GM12873 (cell line): Measurements from ENCODE around the gene PITPNM2.

Experiments
- CTCF ChIP-seq: IDR thresholded peaks from 2 replicates; pipeline ENCODE4 v1.5.1; 2012; ENCODE audit warnings: low read depth, mild to moderate bottlenecking, moderate library complexity, low read length, control low read depth; ENCODE audit not compliant: insufficient read depth; ENCODE audit errors: missing control alignments

The PITPNM2 gene

GRCh38 chr12:123143736-123144461, 7.0 kb downstream of the PITPNM2 start:
- no peak for TF ChIP-seq CTCF

- no peak for TF ChIP-seq CTCF
Measured at GRCh38 chr12:123142921-123143735, 7.8 kb downstream of the PITPNM2 start.

- TF ChIP-seq CTCF, result no peak
Measured at GRCh38 chr12:123142518-123142840, 8.4 kb downstream of the PITPNM2 start.

GRCh38 chr12:123141615-123142517, 9.0 kb downstream of the PITPNM2 start:
- no peak for TF ChIP-seq CTCF

GRCh38 chr12:123140676-123141614, 9.9 kb downstream of the PITPNM2 start:
- no peak for TF ChIP-seq CTCF

- TF ChIP-seq CTCF, result no peak
Measured at GRCh38 chr12:123139926-123140675, 10.8 kb downstream of the PITPNM2 start.
